Measurements from ENCODE around the gene ARID3A.

DNA sequence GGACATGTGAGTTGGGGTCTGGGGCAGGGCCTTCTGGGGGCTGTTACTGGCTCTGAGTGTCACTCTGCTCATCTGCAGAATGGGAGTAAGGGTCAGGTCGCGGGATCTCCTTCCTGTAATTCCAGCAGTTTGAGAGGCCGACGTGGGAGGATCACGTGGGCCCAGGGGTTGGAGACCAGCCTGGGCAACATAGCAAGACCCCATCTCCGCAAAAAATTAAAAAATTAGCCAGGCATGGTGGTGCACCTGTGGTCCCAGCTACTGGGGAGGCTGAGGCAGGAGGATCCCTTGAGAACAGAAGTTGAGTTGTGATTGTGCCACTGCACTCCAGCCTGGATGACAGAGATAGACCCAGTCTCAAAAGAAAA, 4.0 kb downstream of the ARID3A start:
- TF ChIP-seq CTCF (IDR thresholded peaks at IDR 0.05; ENCODE audit: insufficient read depth, low read depth, low read length) (no peak), EZH2 (IDR thresholded peaks at IDR 0.05; ENCODE audit: insufficient read depth, low read length) (no peak)

Measured in astrocyte (in vitro differentiated cells and primary cell).